Smooth muscle cell (in vitro differentiated cells): ENCODE measurements around the gene SRGAP1. TPM values are rescaled to one million over a fixed set of nuclear protein-coding genes. Genes with fewer than 3 reads are reported as not detected.

Experiments
- DNase-seq: peaks from one replicate; lab custom pipeline; 2025; ENCODE audit not compliant: unreplicated experiment; lab: John Stamatoyannopoulos, UW
- H2AFZ ChIP-seq: fragments of 200-600 bp; sonication (generic); 2 replicates; pipeline ENCODE4 v1.6.0; 2016; ENCODE audit warnings: antibody characterized with exemption, low read depth, mild to moderate bottlenecking
- H3F3A ChIP-seq: fragments of 200-600 bp; sonication (generic); 2 replicates; pipeline ENCODE4 v1.6.0; 2017; ENCODE audit warnings: antibody characterized with exemption, low read depth
- H3K27ac ChIP-seq: fragments of 200-600 bp; sonication (generic); 2 replicates; pipeline ENCODE4 v1.5.1; 2016; ENCODE audit warnings: low read depth, mild to moderate bottlenecking
- H3K27me3 ChIP-seq: fragments of 200-600 bp; sonication (generic); 2 replicates; pipeline ENCODE4 v1.6.1; 2016; ENCODE audit warnings: low read depth, mild to moderate bottlenecking
- H3K36me3 ChIP-seq: fragments of 200-600 bp; sonication (generic); 2 replicates; pipeline ENCODE4 v1.5.1; 2016; ENCODE audit warnings: low read depth
- H3K4me1 ChIP-seq: fragments of 200-600 bp; sonication (generic); 2 replicates; pipeline ENCODE4 v1.5.1; 2016; ENCODE audit warnings: low read depth
- H3K4me2 ChIP-seq: fragments of 200-600 bp; sonication (generic); 2 replicates; pipeline ENCODE4 v1.6.0; 2016; ENCODE audit warnings: mild to moderate bottlenecking
- H3K4me3 ChIP-seq: fragments of 200-600 bp; sonication (generic); 2 replicates; pipeline ENCODE4 v1.5.1; 2016; ENCODE audit warnings: mild to moderate bottlenecking
- H3K79me2 ChIP-seq: fragments of 200-600 bp; sonication (generic); 2 replicates; pipeline ENCODE4 v1.6.0; 2016; ENCODE audit warnings: low read depth, mild to moderate bottlenecking
- H3K9ac ChIP-seq: fragments of 200-600 bp; sonication (generic); 2 replicates; pipeline ENCODE4 v1.6.0; 2016; ENCODE audit warnings: low read depth
- H3K9me3 ChIP-seq: fragments of 200-600 bp; sonication (generic); replicated peaks from 2 replicates; pipeline ENCODE4 v1.5.1; 2016; ENCODE audit warnings: low read depth
- H4K20me1 ChIP-seq: fragments of 200-600 bp; sonication (generic); 2 replicates; pipeline ENCODE4 v1.6.0; 2016; ENCODE audit warnings: low read depth
- CTCF ChIP-seq: fragments of 200-600 bp; sonication (generic); IDR thresholded peaks from 2 replicates; pipeline ENCODE4 v1.5.1; 2017; ENCODE audit warnings: borderline replicate concordance, mild to moderate bottlenecking, antibody characterized with exemption; ENCODE audit not compliant: insufficient read depth, poor library complexity, severe bottlenecking
- WGBS: methylation state at CpG from one replicate; pipeline ENCODE4 v1.1.7; 2016; ENCODE audit warnings: low lambda C conversion rate; 5-methylcytosine and 5-hydroxymethylcytosine counted together
- polyA plus RNA-seq: library from polyadenylated mRNA; unstranded; fragments of >200 nt; fragmentation: Nextera tagmentation; extraction: Ambion mirVana; gene quantifications from 2 replicates; pipeline ENCODE4 v1.2.1, GENCODE V29; 2016
- total RNA-seq: library from RNA; depleted of rRNA; stranded (reverse); fragments of >200 nt; gene quantifications from 2 replicates; pipeline ENCODE4 v1.2.3, GENCODE V29; 2014

SRGAP1 gene
- total and polyA plus RNA-seq, 2 experiments from 2014 or later: 4.0 to 5.9 TPM

GRCh38 chr12:64019654-64020053 is 175.2 kb downstream of the SRGAP1 start:
- Histone ChIP-seq H3K9ac (no peak overlapping the region), H4K20me1 (no peaks in the 10 kb centered on the region), H3K4me1 (no peaks in the 10 kb centered on the region), H2AFZ (no peak overlapping the region), H3K79me2 (no peaks in the 10 kb centered on the region), H3K36me3 (no peaks in the 10 kb centered on the region), H3K9me3 (no peaks in the 10 kb centered on the region), H3F3A (no peaks in the 10 kb centered on the region), H3K27ac (no peak overlapping the region), H3K4me2 (no peak overlapping the region), H3K27me3 (no peaks in the 10 kb centered on the region), H3K4me3 (no peak overlapping the region)
- DNase-seq: no peak
- 91% methylated on average over 1 of the region's 1 CpG for WGBS
- no peak for TF ChIP-seq CTCF

- no peak overlapping the region for H2AFZ ChIP-seq
- no peak overlapping the region for H3K4me3 ChIP-seq
- H3F3A ChIP-seq: no peaks in the 10 kb centered on the region
- no peak overlapping the region for H3K4me2 ChIP-seq
- WGBS: 86% methylated on average over 9 of the region's 9 CpGs
- no peak overlapping the region for H3K27ac ChIP-seq
- no peaks in the 10 kb centered on the region for H3K9me3 ChIP-seq
- no peaks in the 10 kb centered on the region for H4K20me1 ChIP-seq
- no peaks in the 10 kb centered on the region for H3K27me3 ChIP-seq
- H3K79me2 ChIP-seq: no peaks in the 10 kb centered on the region
- no peaks in the 10 kb centered on the region for H3K4me1 ChIP-seq
- H3K36me3 ChIP-seq: no peaks in the 10 kb centered on the region
- TF ChIP-seq CTCF: no peak
- no peak overlapping the region for H3K9ac ChIP-seq
- DNase-seq: no peak
Observed at GRCh38 chr12:64025174-64025958, 180.9 kb downstream of the SRGAP1 start.

- no peak for TF ChIP-seq CTCF
- Histone ChIP-seq H3K4me2 (no peak overlapping the region), H3F3A (no peaks in the 10 kb centered on the region), H3K4me1 (no peaks in the 10 kb centered on the region), H3K9me3 (no peaks in the 10 kb centered on the region), H4K20me1 (no peaks in the 10 kb centered on the region), H3K4me3 (no peak overlapping the region), H3K79me2 (no peaks in the 10 kb centered on the region), H3K27me3 (no peaks in the 10 kb centered on the region), H2AFZ (no peak overlapping the region), H3K36me3 (no peaks in the 10 kb centered on the region), H3K9ac (no peak overlapping the region), H3K27ac (no peak overlapping the region)
- DNase-seq: no peak
- WGBS: 88% methylated on average over 1 of the region's 1 CpG
Observed at GRCh38 chr12:64027311-64027710, 182.8 kb downstream of the SRGAP1 start.

GRCh38 chr12:64028541-64028940 is 184.0 kb downstream of the SRGAP1 start:
- Histone ChIP-seq H3F3A (no peaks in the 10 kb centered on the region), H3K27ac (no peak overlapping the region), H3K4me1 (no peaks in the 10 kb centered on the region), H4K20me1 (no peaks in the 10 kb centered on the region), H3K9ac (no peak overlapping the region), H3K27me3 (no peaks in the 10 kb centered on the region), H3K4me3 (no peak overlapping the region), H3K4me2 (no peak overlapping the region), H3K36me3 (no peaks in the 10 kb centered on the region), H2AFZ (no peak overlapping the region), H3K79me2 (no peaks in the 10 kb centered on the region), H3K9me3 (no peaks in the 10 kb centered on the region)
- no peak for TF ChIP-seq CTCF
- DNase-seq: no peak
- WGBS: 52% methylated on average over 5 of the region's 5 CpGs
